HG03095 (cell line): Measurements from ENCODE around the gene MSANTD2.
A peak's percentile ranks its signal among the peaks of the same experiment; 100 is the strongest.

Experiments used
- ATAC-seq: cut with Tn5 transposase; IDR thresholded peaks from one replicate; pipeline ENCODE4 v1.9.1; 2021; ENCODE audit warnings: moderate library complexity; ENCODE audit not compliant: unreplicated experiment

The MSANTD2 gene

GRCh38 chr11:124821995-124822730, 22.0 kb upstream of the MSANTD2 start:
- ATAC-seq = no peak

- no peak for ATAC-seq
These were observed 16.8 kb upstream of the MSANTD2 start for GRCh38 chr11:124817036-124817435.

GRCh38 chr11:124814739-124815138, 14.5 kb upstream of the MSANTD2 start:
- no peak for ATAC-seq

- ATAC-seq = no peak
These were observed 12.7 kb upstream of the MSANTD2 start for GRCh38 chr11:124812876-124813275.

- ATAC-seq = no peak
These were observed 11.4 kb upstream of the MSANTD2 start for GRCh38 chr11:124811399-124812125.

GRCh38 chr11:124807660-124808270, 7.6 kb upstream of the MSANTD2 start:
- no peak for ATAC-seq

GRCh38 chr11:124807201-124807600, 7.0 kb upstream of the MSANTD2 start:
- no peak for ATAC-seq

- no peak for ATAC-seq
These were observed 4.7 kb upstream of the MSANTD2 start for GRCh38 chr11:124804884-124805283.

- ATAC-seq = no peak
These were observed 1.6 kb upstream of the MSANTD2 start for GRCh38 chr11:124801636-124802312.

- no peak for ATAC-seq
These were observed 808 bp upstream of the MSANTD2 start for GRCh38 chr11:124801014-124801413.

GRCh38 chr11:124799348-124800225, 619 bp downstream of the MSANTD2 start:
- peak; percentile 35 for ATAC-seq

- ATAC-seq = peak; percentile 24
These were observed 1.2 kb downstream of the MSANTD2 start for GRCh38 chr11:124798991-124799347.

- no peak for ATAC-seq
These were observed 3.9 kb downstream of the MSANTD2 start for GRCh38 chr11:124796312-124796711.

- peak; percentile 59 for ATAC-seq
These were observed 6.5 kb downstream of the MSANTD2 start for GRCh38 chr11:124793466-124794278.

- ATAC-seq = peak; percentile 66
These were observed 8.4 kb downstream of the MSANTD2 start for GRCh38 chr11:124791626-124792341.

GRCh38 chr11:124788521-124788920, 11.7 kb downstream of the MSANTD2 start:
- no peak for ATAC-seq

- ATAC-seq = no peak
These were observed 16.2 kb downstream of the MSANTD2 start for GRCh38 chr11:124784051-124784450.

GRCh38 chr11:124783002-124783401, 17.2 kb downstream of the MSANTD2 start:
- no peak for ATAC-seq

- ATAC-seq = no peak
These were observed 20.6 kb downstream of the MSANTD2 start for GRCh38 chr11:124779568-124779967.
